HG03060 (cell line): ENCODE results near the gene SEMA3D.

Experiments
- ATAC-seq: cut with Tn5 transposase; IDR thresholded peaks from one replicate; pipeline ENCODE4 v1.9.1; 2021; ENCODE audit warnings: low read depth, moderate number of reproducible peaks; ENCODE audit not compliant: unreplicated experiment

SEMA3D gene

GRCh38 chr7:85186521-85187241 lies at the start of gene SEMA3D:
TSS of gene SEMA3D (minus strand) at chr7:85187056. CDS start at chr7:85121891, 65,165 bp downstream.
- ATAC-seq = no peak

- ATAC-seq = no peak
Measured at GRCh38 chr7:85234730-85235129, 47.9 kb upstream of the SEMA3D start.

GRCh38 chr7:85232068-85232467 lies 45.2 kb upstream of the SEMA3D start:
- no peak for ATAC-seq

GRCh38 chr7:85230623-85231022 lies 43.8 kb upstream of the SEMA3D start:
- no peak for ATAC-seq

GRCh38 chr7:85229544-85229943 lies 42.7 kb upstream of the SEMA3D start:
- ATAC-seq = no peak

GRCh38 chr7:85226361-85227085 lies 39.7 kb upstream of the SEMA3D start:
- no peak for ATAC-seq

- ATAC-seq = no peak
Measured at GRCh38 chr7:85224171-85224570, 37.3 kb upstream of the SEMA3D start.

GRCh38 chr7:85222522-85222921 lies 35.7 kb upstream of the SEMA3D start:
- no peak for ATAC-seq

GRCh38 chr7:85221796-85222195 lies 34.9 kb upstream of the SEMA3D start:
- no peak for ATAC-seq

- ATAC-seq = no peak
Measured at GRCh38 chr7:85220651-85221050, 33.8 kb upstream of the SEMA3D start.

GRCh38 chr7:85220023-85220422 lies 33.2 kb upstream of the SEMA3D start:
- ATAC-seq = no peak

GRCh38 chr7:85217085-85217484 lies 30.2 kb upstream of the SEMA3D start:
- no peak for ATAC-seq

- peak; percentile 93 for ATAC-seq
Measured at GRCh38 chr7:85215098-85215497, 28.2 kb upstream of the SEMA3D start.

GRCh38 chr7:85213500-85213899 lies 26.6 kb upstream of the SEMA3D start:
- ATAC-seq = no peak

GRCh38 chr7:85205754-85206153 lies 18.9 kb upstream of the SEMA3D start:
- ATAC-seq = no peak

GRCh38 chr7:85204496-85204895 lies 17.6 kb upstream of the SEMA3D start:
- ATAC-seq = no peak

- ATAC-seq = no peak
Measured at GRCh38 chr7:85204061-85204460, 17.2 kb upstream of the SEMA3D start.

- ATAC-seq = no peak
Measured at GRCh38 chr7:85201209-85201608, 14.4 kb upstream of the SEMA3D start.

GRCh38 chr7:85196696-85197095 lies 9.8 kb upstream of the SEMA3D start:
- ATAC-seq = no peak

GRCh38 chr7:85191383-85191782 lies 4.5 kb upstream of the SEMA3D start:
- ATAC-seq = no peak

- ATAC-seq = no peak
Measured at GRCh38 chr7:85186083-85186520, 754 bp downstream of the SEMA3D start.
